GM12878 (cell line): ENCODE measurements around the gene PRG2. TPM values are rescaled to one million over a fixed set of nuclear protein-coding genes. Genes with fewer than 3 reads are reported as not detected.

Experiments
- BACH1 ChIP-seq: fragments of 450-650 bp; IDR thresholded peaks from 2 replicates; pipeline ENCODE4 v1.6.1; 2017; ENCODE audit warnings: mild to moderate bottlenecking, borderline replicate concordance
- CBFB ChIP-seq: IDR thresholded peaks from 2 replicates; pipeline ENCODE4 v1.6.1; 2016; ENCODE audit warnings: antibody characterized with exemption, low read depth
- CREB1 ChIP-seq: IDR thresholded peaks from 2 replicates; pipeline ENCODE4 v1.6.1; 2012; ENCODE audit warnings: low read depth, mild to moderate bottlenecking, inconsistent platforms
- CUX1 ChIP-seq: IDR thresholded peaks from 2 replicates; pipeline ENCODE4 v1.6.1; 2012; ENCODE audit warnings: improper control_type of control experiment, low read depth, low read length; ENCODE audit not compliant: insufficient replicate concordance
- GATAD2B ChIP-seq: fragments of 450-650 bp; conservative IDR thresholded peaks from 2 replicates; pipeline ENCODE4 v1.6.1; 2017; ENCODE audit warnings: low read depth, mild to moderate bottlenecking, moderate library complexity
- KAT2A ChIP-seq: conservative IDR thresholded peaks from 2 replicates; pipeline ENCODE4 v1.6.1; 2011; ENCODE audit warnings: low read depth, low read length; ENCODE audit not compliant: control insufficient read depth
- MAX ChIP-seq: IDR thresholded peaks from 2 replicates; pipeline ENCODE4 v1.6.1; 2012; ENCODE audit warnings: low read depth, low read length, improper control_type of control experiment
- PAX5 ChIP-seq: IDR thresholded peaks from 2 replicates; pipeline ENCODE4 v1.6.1; 2011; ENCODE audit warnings: low read depth, low read length, borderline replicate concordance
- STAT1 ChIP-seq: fragments of 450-650 bp; conservative IDR thresholded peaks from 2 replicates; pipeline ENCODE4 v1.6.1; 2014; ENCODE audit warnings: antibody characterized with exemption, mild to moderate bottlenecking
- polyA plus RNA-seq, 11 experiments: library from polyadenylated mRNA; depleted of rRNA in 4 of 11; unstranded in 6 of 11; stranded (reverse) in 5 of 11; fragments of >200 nt; fragmentation: Nextera tagmentation in 4 of 11; fragmentation: Illumina TruSeq in 1 of 11; extraction: Ambion mirVana in 4 of 11; extraction: Trizol in 1 of 11; gene quantifications; 1 replicate in 1 of 11; 2 replicates in 10 of 11; pipeline versions ENCODE4 v1.2.1 to v1.2.3, GENCODE V29; 2011 to 2016; ENCODE audit warnings: inconsistent platforms in 2 of 11, missing spikeins in 2 of 11, low read depth in 1 of 11
- total RNA-seq, 4 experiments: library from RNA; depleted of rRNA in 3 of 4; stranded (reverse); fragments of >200 nt in 3 of 4; fragmentation: Illumina TruSeq in 1 of 4; extraction: Trizol in 1 of 4; gene quantifications; 2 replicates each; pipeline versions ENCODE4 v1.2.1 to v1.2.3, GENCODE V29; 2013 to 2021

Gene PRG2
- total and polyA plus RNA-seq, 10 of the 15 experiments (the other 5 are each of a cell fraction or from before 2014, with no cell fraction given), result 0.10 to 1.7 (median 0.56) TPM; not detected in 2

DNA sequence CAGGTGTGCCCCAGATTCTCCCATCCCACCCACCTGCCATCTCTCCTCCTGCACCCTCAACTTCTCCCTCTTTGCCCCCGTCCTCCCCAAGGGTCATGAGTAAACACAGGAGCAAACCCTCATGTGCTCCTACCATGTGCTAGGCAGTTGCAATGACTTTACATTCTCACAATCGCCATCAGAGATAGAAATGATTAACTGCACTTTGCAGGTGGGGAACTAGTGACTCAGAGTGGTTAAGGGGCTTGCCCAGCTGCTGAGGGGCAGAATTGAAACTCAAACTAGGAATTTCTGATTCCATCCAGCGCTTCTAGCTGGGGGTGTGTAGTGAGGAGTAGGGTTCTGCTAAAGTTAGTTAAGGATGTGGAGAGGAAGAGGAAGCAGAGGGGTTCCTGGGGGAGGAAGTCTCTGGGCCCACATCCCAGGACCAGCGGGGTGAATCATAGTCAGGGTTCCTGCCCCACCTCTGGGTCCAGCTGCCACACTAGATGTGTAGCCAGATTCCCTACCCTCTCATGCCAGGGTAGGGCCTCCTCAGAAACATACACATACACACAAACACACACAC is 16.0 kb upstream of the PRG2 start (continued):
- peak; percentile 10 for TF ChIP-seq CUX1
- TF ChIP-seq PAX5, result peak; percentile 56; the same call in 1 of the 2 replicates
- no peak for TF ChIP-seq STAT1
- TF ChIP-seq MAX, result peak; percentile 61; the same call in 1 of the 2 replicates
- 0 out of 2 replicates have a peak, but pooled peaks have one; percentile 42 for TF ChIP-seq CREB1
- no peak for TF ChIP-seq CBFB
- no peak for TF ChIP-seq KAT2A
- TF ChIP-seq BACH1, result peak; percentile 64; the same call in 1 of the 2 replicates
- TF ChIP-seq GATAD2B, result 0 out of 2 replicates have a peak, but pooled peaks have one; percentile 37
- TF ChIP-seq, all 136 proteins: peak for 44
